ENCODE results near the gene KRTAP3-1.

The KRTAP3-1 gene

GRCh38 chr17:40984226-40984625 lies 24.7 kb downstream of the KRTAP3-1 start, which contains the start of gene KRT40:
Gene KRT40, minus strand, starts transcription at chr17:40984326. Its CDS starts 53 bp downstream, at chr17:40984273.
- DNase-seq (ENCODE audit: low read depth), result no peak
- no peak within 1 kb of the TSS for H3K4me3 ChIP-seq (ENCODE audit: low read depth, low read length)

- no peak overlapping the region for H3K4me3 ChIP-seq (ENCODE audit: low read depth, low read length)
- DNase-seq (ENCODE audit: low read depth), result no peak
Measured at GRCh38 chr17:40981115-40981514, 27.8 kb downstream of the KRTAP3-1 start.

GRCh38 chr17:40980596-40980995 lies 28.3 kb downstream of the KRTAP3-1 start:
- DNase-seq (ENCODE audit: low read depth), result peak; percentile 28
- H3K4me3 ChIP-seq (ENCODE audit: low read depth, low read length), result no peak overlapping the region

GRCh38 chr17:40980117-40980516 lies 28.8 kb downstream of the KRTAP3-1 start:
- no peak for DNase-seq (ENCODE audit: low read depth)
- H3K4me3 ChIP-seq (ENCODE audit: low read depth, low read length), result no peak overlapping the region

- H3K4me3 ChIP-seq (ENCODE audit: low read depth, low read length), result no peak overlapping the region
Measured at GRCh38 chr17:40978575-40979151, 30.3 kb downstream of the KRTAP3-1 start.

GRCh38 chr17:40975516-40975915 lies 33.4 kb downstream of the KRTAP3-1 start:
- no peak for DNase-seq (ENCODE audit: low read depth)
- no peak overlapping the region for H3K4me3 ChIP-seq (ENCODE audit: low read depth, low read length)

More at GRCh38 chr17:40978575-40979151, 30.3 kb downstream of the KRTAP3-1 start:
- DNase-seq (ENCODE audit: low read depth), result no peak

- no peak overlapping the region for H3K4me3 ChIP-seq (ENCODE audit: low read depth, low read length)
- DNase-seq (ENCODE audit: low read depth), result no peak
Measured at GRCh38 chr17:40974366-40974765, 34.6 kb downstream of the KRTAP3-1 start.

GRCh38 chr17:40967582-40967981 lies 41.3 kb downstream of the KRTAP3-1 start:
- H3K4me3 ChIP-seq (ENCODE audit: low read depth, low read length), result no peak overlapping the region

GRCh38 chr17:40966848-40967247 lies 42.1 kb downstream of the KRTAP3-1 start, which contains the start of gene KRT39:
Gene KRT39, minus strand, starts transcription at chr17:40966948. Its CDS starts 92 bp downstream, at chr17:40966856.
- DNase-seq (ENCODE audit: low read depth), result no peak
- no peak within 1 kb of the TSS for H3K4me3 ChIP-seq (ENCODE audit: low read depth, low read length)

More at GRCh38 chr17:40967582-40967981, 41.3 kb downstream of the KRTAP3-1 start:
- no peak for DNase-seq (ENCODE audit: low read depth)

GRCh38 chr17:40963838-40964237 lies 45.1 kb downstream of the KRTAP3-1 start:
- H3K4me3 ChIP-seq (ENCODE audit: low read depth, low read length), result no peak overlapping the region
- DNase-seq (ENCODE audit: low read depth), result no peak

GRCh38 chr17:40962059-40962561 lies 46.8 kb downstream of the KRTAP3-1 start:
- H3K4me3 ChIP-seq (ENCODE audit: low read depth, low read length), result no peak overlapping the region
- no peak for DNase-seq (ENCODE audit: low read depth)

GRCh38 chr17:40961591-40961990 lies 47.3 kb downstream of the KRTAP3-1 start:
- H3K4me3 ChIP-seq (ENCODE audit: low read depth, low read length), result no peak overlapping the region
- DNase-seq (ENCODE audit: low read depth), result no peak

- no peak overlapping the region for H3K4me3 ChIP-seq (ENCODE audit: low read depth, low read length)
- DNase-seq (ENCODE audit: low read depth), result no peak
Measured at GRCh38 chr17:40960144-40960543, 48.8 kb downstream of the KRTAP3-1 start.

Measured in skeletal muscle cell (primary cell).